ENCODE measurements around the gene KLHDC7B. TPM values are rescaled to one million over a fixed set of nuclear protein-coding genes. Genes with fewer than 3 reads are reported as not detected.

The KLHDC7B gene
- total RNA-seq, 6 donors from 2014 or later: 0.39 to 1.5 (median 0.81) TPM; not detected in 2

- no peaks in the 10 kb centered on the region for H3K9me3 ChIP-seq
- ATAC-seq (ENCODE audit: low FRiP score in 2 of 2) (no peak), DNase-seq (no peak)
- TF ChIP-seq POLR2AphosphoS5 (IDR thresholded peaks at IDR 0.05): no peak
- peaks cover 7 to 11% (median 9%) of the 10 kb centered on the region in 4 donors for H3K4me1 ChIP-seq
- 83 to 90% methylated on average over 8 of the region's 8 CpGs for WGBS, 2 donors
- H3K36me3 ChIP-seq: no peaks in the 10 kb centered on the region
- H3K27me3 ChIP-seq: peaks cover 0 to 9% (median 4%) of the 10 kb centered on the region in 4 donors
- no peak overlapping the region for H3K4me3 ChIP-seq
- no peak overlapping the region for H3K27ac ChIP-seq
Measured at GRCh38 chr22:50553310-50553709, 7.6 kb downstream of the KLHDC7B start.

GRCh38 chr22:50556703-50557102 lies 11.0 kb downstream of the KLHDC7B start:
- no peaks in the 10 kb centered on the region for H3K4me1 ChIP-seq
- no peak overlapping the region for H3K4me3 ChIP-seq
- H3K36me3 ChIP-seq: no peaks in the 10 kb centered on the region
- ATAC-seq (ENCODE audit: low FRiP score in 2 of 2) (no peak), DNase-seq (no peak)
- no peaks in the 10 kb centered on the region for H3K27me3 ChIP-seq
- no peak overlapping the region for H3K27ac ChIP-seq
- H3K9me3 ChIP-seq: no peaks in the 10 kb centered on the region
- TF ChIP-seq CTCF (IDR thresholded peaks at IDR 0.05) (no peak), POLR2AphosphoS5 (IDR thresholded peaks at IDR 0.05) (no peak), POLR2A (IDR thresholded peaks at IDR 0.05) (no peak), EP300 (IDR thresholded peaks at IDR 0.05) (no peak)
- WGBS, 2 donors: 87% methylated on average over 5 of the region's 5 CpGs

GRCh38 chr22:50560034-50560433 lies 14.3 kb downstream of the KLHDC7B start:
- no peaks in the 10 kb centered on the region for H3K9me3 ChIP-seq
- peaks cover 7 to 13% (median 10%) of the 10 kb centered on the region in 4 donors for H3K4me1 ChIP-seq
- WGBS, 2 donors: 81 to 94% methylated on average over 3 of the region's 3 CpGs
- H3K4me3 ChIP-seq: no peak overlapping the region
- TF ChIP-seq CTCF (IDR thresholded peaks at IDR 0.05) (no peak), POLR2A (IDR thresholded peaks at IDR 0.05) (no peak)
- H3K36me3 ChIP-seq: no peaks in the 10 kb centered on the region
- no peak for DNase-seq
- H3K27me3 ChIP-seq: no peaks in the 10 kb centered on the region
- no peak for ATAC-seq (ENCODE audit: low FRiP score in 2 of 2)
- no peak overlapping the region for H3K27ac ChIP-seq

- no peaks in the 10 kb centered on the region for H3K27me3 ChIP-seq
- no peak overlapping the region for H3K4me3 ChIP-seq
- no peak for TF ChIP-seq POLR2A (IDR thresholded peaks at IDR 0.05)
- TF ChIP-seq EP300 (IDR thresholded peaks at IDR 0.05): no peak
- TF ChIP-seq POLR2AphosphoS5 (IDR thresholded peaks at IDR 0.05): no peak
- no peak for TF ChIP-seq CTCF (IDR thresholded peaks at IDR 0.05)
- 79 to 82% methylated on average over 21 to 24 of the region's 34 CpGs for WGBS, 2 donors
- H3K4me1 ChIP-seq: peaks cover 7 to 13% (median 10%) of the 10 kb centered on the region in 4 donors
- DNase-seq (no peak), ATAC-seq (ENCODE audit: low FRiP score in 2 of 2) (no peak)
- no peaks in the 10 kb centered on the region for H3K9me3 ChIP-seq
- H3K36me3 ChIP-seq: no peaks in the 10 kb centered on the region
- no peak overlapping the region for H3K27ac ChIP-seq
Measured at GRCh38 chr22:50561401-50562358, 16.0 kb downstream of the KLHDC7B start.

GRCh38 chr22:50562523-50563412 lies 17.1 kb downstream of the KLHDC7B start, which contains the start of gene SYCE3:
TSS of gene SYCE3 (minus strand) at chr22:50562919. CDS start at chr22:50556405, 6,514 bp downstream.
- Histone ChIP-seq H3K9me3 (no peaks in the 10 kb centered on the region), H3K4me3 (peak within 1 kb of the TSS; percentile 47 to 80 (median 58)), H3K4me1 (peaks cover 7 to 13% (median 10%) of the 10 kb centered on the region in 4 donors), H3K27me3 (no peaks in the 10 kb centered on the region), H3K36me3 (no peaks in the 10 kb centered on the region), H3K27ac (peak within 1 kb of the TSS; percentile 63 to 82 (median 76))
- peak; percentile 98 to 99 for DNase-seq
- WGBS, 2 donors: 6 to 10% methylated on average over 27 to 48 of the region's 61 CpGs
- ATAC-seq (ENCODE audit: low FRiP score in 2 of 2): peak; percentile 99
- TF ChIP-seq POLR2AphosphoS5 (IDR thresholded peaks at IDR 0.05): peak; percentile 64 to 87
- peak in 3 of 4 donors; percentile 41 to 89 (median 56) for TF ChIP-seq POLR2A (IDR thresholded peaks at IDR 0.05)
- no peak for TF ChIP-seq EP300 (IDR thresholded peaks at IDR 0.05)
- peak; percentile 98 to 99 (median 99) for TF ChIP-seq CTCF (IDR thresholded peaks at IDR 0.05)

Data from upper lobe of left lung (tissue), 6 donors.